GM21529 (cell line): ENCODE results near the gene PCDHGB3.
"Not testable (repeated sequence)": the region's sequence is repeated elsewhere in the genome, so short reads cannot be mapped to it uniquely, and the experiment has no call there.

Experiments
- ATAC-seq: cut with Tn5 transposase; IDR thresholded peaks from one replicate; pipeline ENCODE4 v1.9.1; 2021; ENCODE audit not compliant: unreplicated experiment

PCDHGB3 gene

DNA sequence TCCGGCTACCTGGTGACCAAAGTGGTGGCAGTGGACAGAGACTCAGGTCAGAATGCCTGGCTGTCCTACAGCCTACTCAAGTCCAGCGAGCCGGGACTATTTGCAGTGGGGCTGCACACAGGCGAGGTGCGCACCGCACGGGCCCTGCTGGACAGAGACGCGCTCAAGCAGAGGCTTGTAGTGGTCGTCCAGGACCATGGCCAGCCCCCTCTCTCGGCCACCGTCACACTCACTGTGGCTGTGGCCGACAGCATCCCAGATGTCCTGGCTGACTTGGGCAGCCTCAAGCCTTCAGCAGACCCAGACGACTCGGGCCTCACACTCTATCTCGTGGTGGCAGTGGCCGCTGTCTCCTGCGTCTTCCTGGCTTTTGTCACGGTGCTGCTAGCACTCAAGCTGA lies 13.1 kb upstream of the PCDHGB3 start:
- ATAC-seq = no peak

DNA sequence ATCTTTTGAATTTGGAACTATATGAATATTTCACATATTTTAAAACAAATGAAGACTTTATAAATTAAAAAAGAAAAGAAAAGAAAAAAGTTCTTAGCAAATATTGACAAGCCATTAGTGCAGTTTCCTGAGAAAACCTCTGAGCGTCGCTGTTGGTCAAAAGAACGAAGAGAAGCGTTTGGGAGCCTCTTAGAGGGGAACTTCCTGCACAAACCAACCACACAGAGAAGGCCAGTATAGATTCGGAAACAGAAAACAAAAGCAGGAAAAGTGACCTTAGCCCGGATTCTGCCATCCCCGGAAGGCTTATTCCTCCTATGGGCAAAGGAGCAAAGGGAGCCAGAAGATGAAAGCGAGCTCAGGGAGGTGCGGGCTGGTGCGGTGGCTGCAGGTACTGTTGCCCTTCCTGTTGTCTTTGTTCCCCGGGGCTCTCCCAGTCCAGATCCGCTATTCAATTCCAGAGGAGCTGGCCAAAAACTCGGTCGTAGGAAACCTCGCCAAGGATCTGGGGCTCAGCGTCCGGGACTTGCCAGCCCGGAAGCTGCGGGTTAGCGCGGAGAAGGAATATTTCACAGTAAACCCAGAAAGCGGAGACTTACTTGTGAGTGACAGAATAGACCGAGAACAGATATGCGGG lies 10.1 kb upstream of the PCDHGB3 start, which contains the start of gene PCDHGB2:
PCDHGB2 (plus strand) TSS at position 205 of the 637 bp plus-strand sequence; CDS start at position 347, 142 bp downstream.
- ATAC-seq = no peak

DNA sequence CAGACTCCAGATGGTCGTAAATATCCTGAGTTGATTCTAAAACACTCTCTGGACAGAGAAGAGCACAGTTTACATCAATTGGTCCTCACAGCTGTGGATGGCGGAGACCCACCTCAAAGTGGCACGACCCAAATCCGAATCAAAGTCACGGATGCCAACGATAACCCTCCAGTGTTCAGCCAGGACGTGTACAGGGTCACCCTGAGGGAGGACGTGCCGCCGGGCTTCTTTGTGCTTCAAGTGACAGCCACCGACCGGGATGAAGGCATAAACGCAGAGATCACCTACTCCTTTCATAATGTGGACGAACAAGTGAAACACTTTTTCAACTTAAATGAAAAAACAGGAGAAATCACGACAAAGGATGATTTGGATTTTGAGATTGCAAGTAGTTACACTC lies 9.4 kb upstream of the PCDHGB3 start:
- ATAC-seq = no peak

DNA sequence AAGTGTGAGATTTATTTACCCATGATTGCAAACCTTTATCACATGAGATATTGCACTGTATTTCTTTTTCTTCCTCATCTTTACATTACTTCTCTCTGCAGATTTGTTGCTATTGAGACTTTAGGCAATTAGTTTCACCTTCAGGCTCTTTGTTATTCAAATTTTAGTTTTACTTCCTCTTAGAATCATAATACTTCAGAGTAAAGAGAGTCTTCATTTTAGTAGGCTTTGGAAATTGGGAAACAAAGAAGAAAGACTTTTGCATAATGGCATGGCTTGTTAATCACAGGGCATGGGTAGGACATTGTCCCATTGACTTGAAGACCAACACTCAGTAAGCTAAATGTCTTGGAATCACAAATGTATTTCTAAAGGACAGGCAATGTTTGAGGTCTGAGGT lies 7.3 kb upstream of the PCDHGB3 start:
- no peak for ATAC-seq

DNA sequence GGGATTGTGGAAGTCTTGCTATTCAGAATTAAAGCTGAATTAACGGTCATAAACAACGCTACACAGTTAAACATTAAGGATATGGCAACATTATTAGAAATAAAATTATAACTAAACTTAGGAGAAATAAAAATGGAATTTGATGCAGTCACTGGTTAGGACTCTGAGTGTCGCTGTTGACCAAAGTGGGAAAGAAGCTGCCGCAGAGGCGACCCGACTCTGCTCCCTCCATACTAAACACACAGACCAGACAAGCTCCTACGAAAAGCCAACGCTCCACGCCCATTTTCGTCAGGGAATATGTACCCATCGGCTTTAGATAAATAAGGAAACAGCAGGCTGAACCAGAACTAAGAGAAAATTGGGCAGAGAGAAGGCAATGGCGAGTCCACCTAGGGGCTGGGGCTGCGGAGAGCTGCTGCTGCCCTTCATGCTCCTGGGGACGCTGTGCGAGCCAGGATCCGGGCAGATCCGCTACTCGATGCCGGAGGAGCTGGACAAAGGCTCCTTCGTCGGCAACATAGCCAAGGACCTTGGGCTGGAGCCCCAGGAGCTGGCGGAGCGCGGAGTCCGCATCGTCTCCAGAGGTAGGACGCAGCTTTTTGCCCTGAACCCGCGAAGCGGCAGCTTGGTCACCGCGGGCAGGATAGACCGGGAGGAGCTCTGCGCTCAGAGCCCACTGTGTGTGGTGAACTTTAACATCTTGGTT lies 5.9 kb upstream of the PCDHGB3 start, which contains the start of gene PCDHGA5:
PCDHGA5 (plus strand) TSS at position 211 of the 709 bp plus-strand sequence; CDS start at position 380, 169 bp downstream.
- no peak for ATAC-seq

DNA sequence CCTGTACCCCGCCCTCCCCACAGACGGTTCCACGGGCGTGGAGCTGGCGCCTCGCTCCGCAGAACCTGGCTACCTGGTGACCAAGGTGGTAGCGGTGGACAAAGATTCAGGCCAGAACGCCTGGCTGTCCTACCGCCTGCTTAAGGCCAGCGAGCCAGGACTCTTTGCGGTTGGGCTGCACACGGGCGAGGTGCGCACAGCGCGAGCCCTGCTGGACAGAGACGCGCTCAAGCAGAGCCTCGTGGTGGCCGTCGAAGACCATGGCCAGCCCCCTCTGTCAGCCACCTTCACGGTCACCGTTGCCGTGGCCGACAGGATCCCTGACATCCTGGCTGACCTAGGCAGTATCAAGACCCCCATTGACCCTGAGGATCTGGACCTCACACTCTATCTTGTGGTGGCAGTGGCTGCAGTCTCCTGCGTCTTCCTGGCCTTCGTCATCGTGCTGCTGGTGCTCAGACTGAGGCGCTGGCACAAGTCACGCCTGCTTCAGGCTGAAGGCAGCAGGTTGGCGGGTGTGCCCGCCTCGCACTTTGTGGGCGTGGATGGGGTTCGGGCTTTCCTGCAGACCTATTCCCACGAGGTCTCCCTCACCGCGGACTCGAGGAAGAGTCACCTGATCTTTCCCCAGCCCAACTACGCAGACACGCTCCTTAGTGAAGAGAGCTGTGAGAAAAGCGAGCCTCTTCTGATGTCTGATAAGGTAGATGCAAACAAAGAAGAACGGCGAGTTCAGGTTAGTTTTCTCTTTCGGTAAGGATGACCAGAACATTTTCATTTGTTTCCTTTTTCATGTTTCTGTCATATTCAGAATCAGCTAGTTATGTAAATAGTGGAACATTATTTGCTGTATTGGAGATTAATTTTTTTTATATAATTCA lies 3.8 kb upstream of the PCDHGB3 start:
- no peak for ATAC-seq

GRCh38 chr5:141371572-141372475 lies 1.8 kb downstream of the PCDHGB3 start:
- no peak for ATAC-seq

DNA sequence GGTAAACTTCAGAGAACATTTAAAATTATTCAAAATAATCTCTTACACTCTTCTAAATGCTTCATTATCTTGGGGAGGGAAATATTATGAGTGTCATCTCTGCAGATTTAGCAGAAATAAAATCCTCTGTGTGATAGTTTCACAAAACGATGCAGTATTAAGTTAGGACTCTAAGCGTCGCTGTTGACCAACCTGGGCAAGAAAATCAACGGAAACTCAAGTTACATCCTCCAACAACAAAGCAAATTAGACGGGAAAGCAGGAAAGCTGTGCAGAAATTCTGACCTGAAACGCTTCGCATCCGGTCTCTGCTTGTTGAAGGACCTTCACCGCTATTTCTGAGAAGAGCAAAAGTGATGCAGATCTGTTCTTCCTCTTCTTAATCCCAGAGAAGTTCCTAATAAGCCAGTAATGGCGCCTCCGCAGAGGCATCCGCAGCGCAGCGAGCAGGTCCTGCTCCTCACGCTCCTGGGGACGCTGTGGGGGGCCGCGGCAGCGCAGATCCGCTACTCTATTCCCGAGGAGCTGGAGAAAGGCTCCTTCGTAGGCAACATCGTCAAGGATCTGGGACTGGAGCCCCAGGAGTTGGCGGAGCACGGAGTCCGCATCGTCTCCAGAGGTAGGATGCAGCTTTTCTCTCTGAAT lies 3.8 kb downstream of the PCDHGB3 start, which contains the start of gene PCDHGA6:
PCDHGA6 (plus strand) TSS at position 219 of the 645 bp plus-strand sequence; CDS start at position 412, 193 bp downstream.
- ATAC-seq = no peak

DNA sequence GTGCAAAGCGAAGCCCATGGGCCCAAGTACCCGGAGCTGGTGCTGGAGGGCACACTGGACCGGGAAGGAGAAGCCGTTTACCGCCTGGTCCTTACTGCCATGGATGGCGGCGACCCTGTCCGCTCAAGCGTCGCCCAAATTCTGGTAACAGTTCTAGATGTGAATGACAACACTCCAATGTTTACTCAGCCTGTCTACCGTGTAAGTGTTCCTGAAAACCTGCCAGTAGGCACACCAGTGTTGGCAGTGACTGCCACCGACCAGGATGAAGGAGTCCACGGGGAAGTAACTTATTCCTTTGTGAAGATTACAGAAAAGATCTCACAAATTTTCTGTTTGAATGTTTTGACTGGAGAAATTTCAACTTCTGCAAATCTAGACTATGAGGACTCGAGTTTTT lies 4.6 kb downstream of the PCDHGB3 start:
- ATAC-seq = no peak

DNA sequence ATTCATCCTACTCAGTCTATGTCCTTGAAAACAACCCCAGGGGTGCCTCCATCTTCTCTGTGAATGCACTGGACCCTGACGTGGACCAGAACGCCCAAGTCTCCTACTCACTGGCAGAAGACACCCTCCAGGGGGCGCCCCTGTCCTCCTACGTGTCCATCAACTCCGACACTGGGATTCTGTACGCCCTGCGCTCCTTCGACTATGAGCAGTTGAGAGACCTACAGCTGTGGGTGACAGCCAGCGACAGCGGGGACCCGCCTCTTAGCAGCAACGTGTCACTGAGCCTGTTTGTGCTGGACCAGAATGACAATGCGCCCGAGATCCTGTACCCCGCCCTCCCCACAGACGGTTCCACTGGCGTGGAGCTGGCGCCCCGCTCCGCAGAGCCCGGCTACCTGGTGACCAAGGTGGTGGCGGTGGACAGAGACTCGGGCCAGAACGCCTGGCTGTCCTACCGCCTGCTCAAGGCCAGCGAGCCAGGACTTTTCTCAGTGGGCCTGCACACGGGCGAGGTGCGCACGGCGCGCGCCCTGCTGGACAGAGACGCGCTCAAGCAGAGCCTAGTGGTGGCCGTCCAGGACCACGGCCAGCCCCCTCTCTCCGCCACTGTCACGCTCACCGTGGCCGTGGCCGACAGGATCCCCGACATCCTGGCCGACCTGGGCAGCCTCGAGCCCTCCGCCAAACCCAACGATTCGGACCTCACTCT lies 5.6 kb downstream of the PCDHGB3 start:
- not testable (repeated sequence) for ATAC-seq

DNA sequence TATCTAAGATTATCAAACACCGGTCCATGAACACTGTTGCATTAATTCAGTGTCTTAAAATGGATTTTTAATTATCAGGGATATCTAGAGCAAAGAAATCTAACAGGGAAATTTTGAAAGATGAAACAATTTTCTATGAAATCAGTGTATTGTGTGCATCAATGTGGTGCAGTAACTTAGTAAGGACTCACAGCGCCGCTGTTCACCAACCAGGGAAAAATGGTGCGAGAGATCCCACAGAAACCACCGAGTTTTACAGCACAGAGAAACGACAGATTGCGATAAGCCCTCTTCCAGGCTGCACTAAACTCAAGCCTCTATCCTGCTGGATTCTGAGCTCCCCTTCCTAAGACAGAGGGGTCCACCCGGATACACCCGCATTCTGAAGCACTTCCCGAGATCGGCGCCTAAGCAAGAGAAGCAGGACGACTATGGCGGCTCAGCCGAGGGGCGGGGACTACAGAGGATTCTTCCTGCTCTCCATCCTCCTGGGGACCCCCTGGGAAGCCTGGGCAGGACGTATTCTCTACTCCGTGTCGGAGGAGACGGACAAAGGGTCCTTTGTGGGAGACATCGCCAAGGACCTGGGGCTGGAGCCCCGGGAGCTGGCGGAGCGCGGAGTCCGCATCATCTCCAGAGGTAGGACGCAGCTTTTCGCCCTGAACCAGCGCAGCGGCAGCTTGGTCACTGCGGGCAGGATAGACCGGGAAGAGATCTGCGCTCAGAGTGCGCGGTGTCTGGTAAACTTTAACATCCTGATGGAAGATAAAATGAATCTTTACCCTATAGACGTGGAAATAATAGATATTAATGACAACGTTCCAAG lies 12.6 kb downstream of the PCDHGB3 start, which contains the start of gene PCDHGA7:
PCDHGA7 (plus strand) TSS at position 274 of the 826 bp plus-strand sequence; CDS start at position 432, 158 bp downstream.
- ATAC-seq = no peak

- no peak for ATAC-seq
These were observed 13.3 kb downstream of the PCDHGB3 start for GRCh38 chr5:141383345-141383744.

DNA sequence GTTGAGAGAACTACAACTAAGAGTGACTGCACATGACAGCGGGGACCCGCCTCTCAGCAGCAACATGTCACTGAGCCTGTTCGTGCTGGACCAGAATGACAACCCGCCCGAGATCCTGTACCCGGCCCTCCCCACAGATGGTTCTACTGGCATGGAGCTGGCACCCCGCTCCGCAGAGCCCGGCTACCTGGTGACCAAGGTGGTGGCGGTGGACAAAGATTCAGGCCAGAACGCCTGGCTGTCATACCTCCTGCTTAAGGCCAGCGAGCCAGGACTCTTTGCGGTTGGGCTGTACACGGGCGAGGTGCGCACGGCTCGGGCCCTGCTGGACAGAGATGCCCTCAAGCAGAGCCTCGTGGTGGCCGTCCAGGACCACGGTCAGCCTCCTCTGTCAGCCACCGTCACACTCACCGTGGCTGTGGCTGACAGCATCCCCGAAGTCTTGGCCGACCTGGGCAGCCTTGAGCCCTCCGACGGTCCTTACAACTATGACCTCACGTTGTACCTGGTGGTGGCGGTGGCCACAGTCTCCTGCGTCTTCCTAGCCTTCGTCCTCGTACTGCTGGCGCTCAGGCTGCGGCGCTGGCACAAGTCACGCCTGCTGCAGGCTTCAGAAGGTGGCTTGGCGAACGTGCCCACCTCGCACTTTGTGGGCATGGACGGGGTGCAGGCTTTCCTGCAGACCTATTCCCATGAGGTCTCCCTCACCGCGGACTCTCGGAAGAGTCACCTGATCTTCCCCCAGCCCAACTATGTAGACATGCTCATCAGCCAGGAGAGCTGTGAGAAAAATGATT lies 14.6 kb downstream of the PCDHGB3 start:
- ATAC-seq = no peak

GRCh38 chr5:141387557-141388311 lies 17.7 kb downstream of the PCDHGB3 start, which contains the start of gene PCDHGB4:
TSS of gene PCDHGB4 (plus strand) at chr5:141387698. CDS start at chr5:141387885, 187 bp downstream.
- ATAC-seq = peak; percentile 89

- ATAC-seq = no peak
These were observed 18.6 kb downstream of the PCDHGB3 start for GRCh38 chr5:141388661-141389060.
